Spinal cord (tissue), 10 donors: Measurements from ENCODE around the gene KANSL3. TPM values are rescaled to one million over a fixed set of nuclear protein-coding genes. Genes with fewer than 3 reads are reported as not detected.

ENCODE experiments used
- DNase-seq, 6 donors: peaks; one replicate each; pipeline versions ENCODE4 v3.0.0 to v3.0.0-alpha.2; 2013 to 2015; ENCODE audit warnings: low spot score in 6 of 6, low read depth in 4 of 6
- H3K27ac ChIP-seq: one replicate; pipeline ENCODE4 v1.5.1; 2013; ENCODE audit warnings: low read depth, low read length, control low read depth
- H3K27me3 ChIP-seq: one replicate; pipeline ENCODE4 v1.6.1; 2013; ENCODE audit warnings: low read length; ENCODE audit not compliant: control insufficient read depth, insufficient read depth
- H3K36me3 ChIP-seq: one replicate; pipeline ENCODE4 v1.6.1; 2013; ENCODE audit warnings: low read length; ENCODE audit not compliant: control insufficient read depth, insufficient read depth
- H3K4me1 ChIP-seq: one replicate; pipeline ENCODE4 v1.6.1; 2013; ENCODE audit warnings: low read length; ENCODE audit not compliant: control insufficient read depth, insufficient read depth
- H3K4me3 ChIP-seq: one replicate; pipeline ENCODE4 v1.5.1; 2013; ENCODE audit warnings: low read depth, low read length, control low read depth
- H3K9me3 ChIP-seq: one replicate; pipeline ENCODE4 v1.6.1; 2013; ENCODE audit warnings: low read length; ENCODE audit not compliant: control insufficient read depth, insufficient read depth
- WGBS: methylation state at CpG from one replicate; pipeline ENCODE4 v1.1.5; 2013; ENCODE audit warnings: missing lambda C conversion rate; ENCODE audit not compliant: insufficient coverage; 5-methylcytosine and 5-hydroxymethylcytosine counted together
- polyA plus RNA-seq, 2 donors: library from polyadenylated mRNA; unstranded; fragments of 120-200 nt; gene quantifications; one replicate each; pipeline ENCODE4 v1.2.1, GENCODE V29; 2013; ENCODE audit not compliant: insufficient read length in 2 of 2
- total RNA-seq, 2 donors: library from RNA; depleted of rRNA in 1 of 2; stranded (reverse); fragments of 120-200 nt in 1 of 2; fragments of >200 nt in 1 of 2; gene quantifications; one replicate each; pipeline versions ENCODE4 v1.2.3 to v1.2.4, GENCODE V29; 2013 to 2014
- donor health status: healthy.

KANSL3 gene
- total and polyA plus RNA-seq, 4 donors: 31.2 to 44.4 (median 39.5) TPM

- 94% methylated on average over 5 of the region's 6 CpGs for WGBS
- no peaks in the 10 kb centered on the region for H3K9me3 ChIP-seq
- H3K4me3 ChIP-seq: no peak overlapping the region
- H3K4me1 ChIP-seq: no peaks in the 10 kb centered on the region
- DNase-seq: no peak
- H3K36me3 ChIP-seq: peaks cover 47% of the 10 kb centered on the region
- no peak overlapping the region for H3K27ac ChIP-seq
- H3K27me3 ChIP-seq: no peaks in the 10 kb centered on the region
Measured at GRCh38 chr2:96616535-96616934, 21.6 kb downstream of the KANSL3 start.

- H3K36me3 ChIP-seq: peaks cover 47% of the 10 kb centered on the region
- no peak for DNase-seq
- H3K4me1 ChIP-seq: no peaks in the 10 kb centered on the region
- H3K27me3 ChIP-seq: no peaks in the 10 kb centered on the region
- WGBS: no CpG with 5 or more reads among the region's 1 CpG
- H3K4me3 ChIP-seq: no peak overlapping the region
- H3K9me3 ChIP-seq: no peaks in the 10 kb centered on the region
- no peak overlapping the region for H3K27ac ChIP-seq
Measured at GRCh38 chr2:96616128-96616527, 22.0 kb downstream of the KANSL3 start.

DNA sequence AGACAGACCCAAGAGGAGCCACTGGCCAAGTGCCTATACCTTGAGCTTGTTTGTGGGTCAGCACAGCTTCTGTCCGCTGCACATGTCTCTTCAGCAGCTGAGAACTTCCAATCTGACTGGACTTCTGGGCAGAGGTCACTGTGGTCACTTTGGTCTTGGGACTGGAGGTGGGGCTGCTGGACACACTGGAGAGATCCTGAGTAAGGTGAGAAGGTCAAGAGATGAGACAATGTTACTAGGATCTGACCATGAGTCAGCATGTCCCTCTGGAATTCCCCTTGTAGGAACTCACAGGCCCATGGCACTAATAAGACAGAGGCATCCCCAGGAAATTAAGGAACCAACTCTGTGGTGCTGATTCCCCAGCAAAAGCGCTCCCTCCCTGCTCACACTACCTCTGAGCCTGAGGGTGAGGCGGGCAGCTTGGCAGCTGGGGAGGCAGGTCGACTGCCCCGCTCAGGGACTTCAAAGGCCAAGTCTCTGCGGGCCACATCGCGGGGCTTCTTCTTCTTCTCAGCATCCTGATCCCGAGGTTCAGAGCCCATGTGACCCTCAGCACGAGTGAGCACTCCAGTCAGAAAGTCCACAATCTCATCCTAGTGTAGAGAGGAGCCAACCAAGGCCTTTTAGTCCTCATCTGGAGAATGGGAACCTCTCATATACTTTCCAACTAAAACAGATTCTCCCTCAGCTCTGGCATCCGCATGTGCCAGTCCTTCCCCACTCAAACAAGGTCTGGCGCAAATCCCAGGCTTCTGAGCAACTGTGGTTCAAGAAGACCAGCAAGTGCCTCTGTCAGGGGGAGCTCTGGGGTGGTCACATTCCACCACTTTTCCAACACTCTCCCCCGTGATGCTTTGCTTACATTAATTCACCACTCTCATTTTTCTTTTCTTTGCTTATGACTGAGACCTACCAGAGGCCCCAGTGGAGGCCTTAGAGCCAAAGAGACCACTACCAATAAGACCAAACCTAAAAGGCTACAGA is 29.4 kb downstream of the KANSL3 start:
- WGBS: 87% methylated on average over 9 of the region's 13 CpGs
- H3K27ac ChIP-seq: no peak overlapping the region

GRCh38 chr2:96604104-96604503 is 34.0 kb downstream of the KANSL3 start:
- DNase-seq: no peak
- no peaks in the 10 kb centered on the region for H3K27me3 ChIP-seq
- no peaks in the 10 kb centered on the region for H3K4me1 ChIP-seq
- no peak overlapping the region for H3K4me3 ChIP-seq
- no peak overlapping the region for H3K27ac ChIP-seq
- 86% methylated on average over 1 of the region's 2 CpGs for WGBS
- H3K36me3 ChIP-seq: peaks cover 76% of the 10 kb centered on the region
- H3K9me3 ChIP-seq: no peaks in the 10 kb centered on the region

More for the DNA sequence above, 29.4 kb downstream of the KANSL3 start:
- H3K4me3 ChIP-seq: no peak overlapping the region
- DNase-seq: peak in 1 of 6 donors; percentile 21
- H3K9me3 ChIP-seq: no peaks in the 10 kb centered on the region
- no peaks in the 10 kb centered on the region for H3K4me1 ChIP-seq
- peaks cover 80% of the 10 kb centered on the region for H3K36me3 ChIP-seq
- H3K27me3 ChIP-seq: no peaks in the 10 kb centered on the region

DNA sequence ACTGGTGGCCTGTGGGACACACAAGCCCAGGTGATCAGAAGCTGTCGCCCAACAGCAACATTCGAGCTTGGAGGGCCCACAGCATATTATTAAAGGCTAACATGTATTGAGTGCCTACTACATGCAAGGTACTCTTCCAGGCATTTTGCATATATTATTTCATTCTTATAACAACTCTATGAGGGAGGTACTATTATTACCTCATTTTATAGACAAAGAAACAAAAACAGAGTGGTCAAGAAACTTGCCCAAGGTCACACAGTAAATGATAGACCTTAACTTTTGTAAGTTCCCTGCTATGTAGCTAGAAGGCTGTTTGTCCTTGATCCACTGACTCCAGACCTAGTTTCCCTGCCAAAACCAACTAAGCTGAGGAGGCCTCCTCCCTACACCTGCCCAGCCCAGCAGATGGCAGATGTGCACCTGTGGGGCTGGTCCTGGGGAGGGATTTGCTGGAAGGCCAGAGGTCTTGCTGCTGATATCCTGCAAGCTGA is 35.7 kb downstream of the KANSL3 start:
- Histone ChIP-seq H3K27me3 (no peaks in the 10 kb centered on the region), H3K4me1 (no peaks in the 10 kb centered on the region), H3K9me3 (no peaks in the 10 kb centered on the region), H3K36me3 (peaks cover 65% of the 10 kb centered on the region), H3K4me3 (no peak overlapping the region), H3K27ac (no peak overlapping the region)
- WGBS: no CpG with 5 or more reads among the region's 2 CpGs
- DNase-seq: no peak

- H3K36me3 ChIP-seq: peaks cover 62% of the 10 kb centered on the region
- H3K27me3 ChIP-seq: no peaks in the 10 kb centered on the region
- H3K4me1 ChIP-seq: no peaks in the 10 kb centered on the region
- WGBS: 93% methylated on average over 4 of the region's 8 CpGs
- H3K9me3 ChIP-seq: no peaks in the 10 kb centered on the region
- no peak overlapping the region for H3K4me3 ChIP-seq
- H3K27ac ChIP-seq: no peak overlapping the region
- no peak for DNase-seq
Measured at GRCh38 chr2:96601382-96602292, 36.5 kb downstream of the KANSL3 start.

GRCh38 chr2:96599941-96600340 is 38.2 kb downstream of the KANSL3 start:
- no peaks in the 10 kb centered on the region for H3K9me3 ChIP-seq
- DNase-seq: no peak
- no peak overlapping the region for H3K27ac ChIP-seq
- H3K4me1 ChIP-seq: no peaks in the 10 kb centered on the region
- peaks cover 60% of the 10 kb centered on the region for H3K36me3 ChIP-seq
- no CpG with 5 or more reads among the region's 2 CpGs for WGBS
- H3K27me3 ChIP-seq: no peaks in the 10 kb centered on the region
- no peak overlapping the region for H3K4me3 ChIP-seq

GRCh38 chr2:96596596-96596995 is 41.5 kb downstream of the KANSL3 start:
- Histone ChIP-seq H3K9me3 (no peaks in the 10 kb centered on the region), H3K36me3 (peaks cover 48% of the 10 kb centered on the region), H3K27ac (no peak overlapping the region)

GRCh38 chr2:96594691-96595152 is 43.4 kb downstream of the KANSL3 start:
- H3K4me3 ChIP-seq: no peak overlapping the region
- H3K36me3 ChIP-seq: peaks cover 38% of the 10 kb centered on the region
- H3K9me3 ChIP-seq: no peaks in the 10 kb centered on the region
- DNase-seq: no peak
- H3K27me3 ChIP-seq: no peaks in the 10 kb centered on the region
- 96% methylated on average over 5 of the region's 5 CpGs for WGBS
- no peaks in the 10 kb centered on the region for H3K4me1 ChIP-seq
- H3K27ac ChIP-seq: no peak overlapping the region

More at GRCh38 chr2:96596596-96596995, 41.5 kb downstream of the KANSL3 start:
- no peaks in the 10 kb centered on the region for H3K27me3 ChIP-seq
- H3K4me1 ChIP-seq: no peaks in the 10 kb centered on the region
- DNase-seq: no peak
- H3K4me3 ChIP-seq: no peak overlapping the region
